Trophoblast cell (in vitro differentiated cells and primary cell): ENCODE measurements around the gene VPS8.

Source experiments
- DNase-seq, 2 donors: peaks; one replicate each; pipeline ENCODE4 v3.0.0-alpha.2; 2016
- H2AFZ ChIP-seq: 2 replicates; pipeline ENCODE4 v1.6.1; 2013; ENCODE audit warnings: low read length, moderate library complexity, mild to moderate bottlenecking; ENCODE audit not compliant: insufficient read depth, poor library complexity
- H2AK5ac ChIP-seq: 2 replicates; pipeline ENCODE4 v1.6.1; 2013; ENCODE audit warnings: mild to moderate bottlenecking, low read length
- H2BK120ac ChIP-seq: 2 replicates; pipeline ENCODE4 v1.6.1; 2013; ENCODE audit warnings: low read length, mild to moderate bottlenecking, moderate library complexity; ENCODE audit not compliant: insufficient read depth, poor library complexity
- H2BK12ac ChIP-seq: 2 replicates; pipeline ENCODE4 v1.6.1; 2013; ENCODE audit warnings: mild to moderate bottlenecking, low read length, moderate library complexity
- H2BK5ac ChIP-seq: 2 replicates; pipeline ENCODE4 v1.6.1; 2013; ENCODE audit warnings: low read length, low read depth, moderate library complexity, mild to moderate bottlenecking; ENCODE audit not compliant: poor library complexity
- H3K14ac ChIP-seq: 2 replicates; pipeline ENCODE4 v1.6.1; 2013; ENCODE audit warnings: mild to moderate bottlenecking, low read length
- H3K18ac ChIP-seq: 2 replicates; pipeline ENCODE4 v1.6.1; 2013; ENCODE audit warnings: mild to moderate bottlenecking, low read length
- H3K23ac ChIP-seq: 2 replicates; pipeline ENCODE4 v1.6.1; 2013; ENCODE audit warnings: low read length
- H3K27ac ChIP-seq: 2 replicates; pipeline ENCODE4 v1.5.1; 2013; ENCODE audit warnings: low read depth, mild to moderate bottlenecking, inconsistent platforms, low read length, moderate library complexity
- H3K27me3 ChIP-seq: 2 replicates; pipeline ENCODE4 v1.6.1; 2013; ENCODE audit warnings: inconsistent platforms, mild to moderate bottlenecking, low read length, moderate library complexity; ENCODE audit not compliant: insufficient read depth
- H3K36me3 ChIP-seq, 2 experiments: 1 replicate in 1 of 2; 2 replicates in 1 of 2; pipeline ENCODE4 v1.6.1; 2013; ENCODE audit warnings: low read length in 2 of 2, mild to moderate bottlenecking in 2 of 2, moderate library complexity in 1 of 2; ENCODE audit not compliant: insufficient read depth in 2 of 2, control insufficient read depth in 1 of 2
- H3K4ac ChIP-seq: 2 replicates; pipeline ENCODE4 v1.6.1; 2013; ENCODE audit warnings: low read depth, mild to moderate bottlenecking, low read length, moderate library complexity
- H3K4me1 ChIP-seq, 2 experiments: 1 replicate in 1 of 2; 2 replicates in 1 of 2; pipeline ENCODE4 v1.6.1; 2013; ENCODE audit warnings: low read length in 2 of 2, mild to moderate bottlenecking in 2 of 2, moderate library complexity in 1 of 2; ENCODE audit not compliant: insufficient read depth in 2 of 2, control insufficient read depth in 1 of 2
- H3K4me2 ChIP-seq: 2 replicates; pipeline ENCODE4 v1.6.1; 2013; ENCODE audit warnings: inconsistent platforms, mild to moderate bottlenecking, low read length, moderate library complexity
- H3K4me3 ChIP-seq: 2 replicates; pipeline ENCODE4 v1.5.1; 2013; ENCODE audit warnings: mild to moderate bottlenecking, low read depth, low read length, inconsistent platforms
- H3K79me1 ChIP-seq: one replicate; pipeline ENCODE4 v1.6.1; 2013; ENCODE audit warnings: low read length
- H3K79me2 ChIP-seq: 2 replicates; pipeline ENCODE4 v1.6.1; 2013; ENCODE audit warnings: low read length, mild to moderate bottlenecking; ENCODE audit not compliant: control insufficient read depth, insufficient read depth, poor library complexity
- H3K9ac ChIP-seq: 2 replicates; pipeline ENCODE4 v1.6.1; 2013; ENCODE audit warnings: mild to moderate bottlenecking, low read length
- H3K9me3 ChIP-seq: 2 replicates; pipeline ENCODE4 v1.6.1; 2013; ENCODE audit warnings: low read depth, mild to moderate bottlenecking, control low read depth, inconsistent platforms, low read length; ENCODE audit not compliant: insufficient read depth
- H4K12ac ChIP-seq: 2 replicates; pipeline ENCODE4 v1.6.1; 2013; ENCODE audit warnings: low read depth, mild to moderate bottlenecking, low read length, moderate library complexity
- H4K8ac ChIP-seq: 2 replicates; pipeline ENCODE4 v1.6.1; 2013; ENCODE audit warnings: low read depth, mild to moderate bottlenecking, low read length, moderate library complexity
- H4K91ac ChIP-seq: one replicate; pipeline ENCODE4 v1.6.1; 2013; ENCODE audit warnings: low read depth, mild to moderate bottlenecking, low read length, moderate library complexity
- WGBS: extraction: QIAGEN DNeasy Blood & Tissue Kit; methylation state at CpG from one replicate; pipeline ENCODE4 v1.1.7; 2013; ENCODE audit warnings: missing lambda C conversion rate; ENCODE audit not compliant: insufficient read length, insufficient coverage; ENCODE audit errors: extremely low coverage; 5-methylcytosine and 5-hydroxymethylcytosine counted together

The VPS8 gene

DNA sequence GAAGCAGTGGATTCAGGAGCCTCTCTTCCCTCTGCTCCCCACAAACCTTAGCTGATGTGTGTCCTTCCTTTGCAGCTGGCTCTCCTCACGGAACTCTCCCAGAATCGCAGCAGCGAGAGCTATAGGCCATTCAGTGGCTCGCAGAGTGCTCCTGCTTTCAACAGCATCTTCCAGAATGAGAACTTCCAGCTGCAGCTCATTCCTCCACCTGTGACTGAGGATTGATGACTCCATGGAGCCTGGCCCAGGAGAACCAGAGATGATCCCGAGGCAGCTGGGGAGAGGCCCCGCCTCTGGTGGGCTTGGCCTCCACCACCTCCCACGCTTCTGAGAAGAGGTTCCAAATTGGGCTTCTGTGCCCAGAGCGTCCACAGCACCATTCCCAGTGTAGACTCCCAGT is 239.8 kb downstream of the VPS8 start:
- no peak for DNase-seq
- Histone ChIP-seq H3K23ac (no peak overlapping the region), H4K8ac (no peak overlapping the region), H2BK5ac (no peak overlapping the region), H3K27me3 (no peaks in the 10 kb centered on the region), H3K4me2 (no peak overlapping the region), H4K91ac (no peak overlapping the region), H3K79me1 (no peaks in the 10 kb centered on the region), H2BK120ac (no peak overlapping the region), H3K9ac (no peak overlapping the region), H3K79me2 (no peaks in the 10 kb centered on the region), H2BK12ac (no peak overlapping the region), H2AK5ac (no peak overlapping the region), H4K12ac (no peak overlapping the region), H2AFZ (no peak overlapping the region), H3K4me3 (no peak overlapping the region), H3K4ac (no peak overlapping the region), H3K14ac (no peak overlapping the region), H3K18ac (no peak overlapping the region), H3K4me1 (no peaks in the 10 kb centered on the region), H3K27ac (no peak overlapping the region), H3K9me3 (no peaks in the 10 kb centered on the region), H3K36me3 (peaks cover 6 to 19% of the 10 kb centered on the region in 2 experiments)
- no CpG with 5 or more reads among the region's 8 CpGs for WGBS

DNA sequence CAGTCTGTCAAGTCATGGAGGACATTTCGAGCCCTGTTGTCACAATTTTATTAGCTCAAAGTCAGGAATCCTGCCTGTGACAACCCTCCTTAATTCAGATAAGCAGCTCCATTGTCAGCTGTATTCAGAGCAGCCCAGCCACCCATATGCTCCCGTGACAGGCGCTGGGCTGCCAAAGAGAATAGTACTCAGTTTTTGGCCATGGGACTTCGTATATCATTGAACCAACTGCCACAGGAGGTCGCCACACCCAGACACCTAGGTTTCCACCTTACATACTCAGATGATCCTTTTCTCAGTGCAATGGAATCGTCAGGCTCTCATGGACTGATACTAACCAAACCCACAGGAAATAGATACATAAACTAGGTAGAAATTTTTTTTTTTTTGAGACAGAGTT is 240.7 kb downstream of the VPS8 start:
- H3K18ac ChIP-seq: no peak overlapping the region
- no peaks in the 10 kb centered on the region for H3K79me1 ChIP-seq
- H3K4me2 ChIP-seq: no peak overlapping the region
- no peak overlapping the region for H4K12ac ChIP-seq
- no peak overlapping the region for H3K23ac ChIP-seq
- H3K14ac ChIP-seq: no peak overlapping the region
- H2AFZ ChIP-seq: no peak overlapping the region
- no peak overlapping the region for H3K4me3 ChIP-seq
- no CpG with 5 or more reads among the region's 6 CpGs for WGBS
- no peak overlapping the region for H3K9ac ChIP-seq
- H2BK12ac ChIP-seq: no peak overlapping the region
- H2BK120ac ChIP-seq: no peak overlapping the region
- H4K8ac ChIP-seq: no peak overlapping the region
- DNase-seq: no peak
- no peak overlapping the region for H2AK5ac ChIP-seq
- H3K4ac ChIP-seq: no peak overlapping the region
- no peak overlapping the region for H2BK5ac ChIP-seq
- H3K36me3 ChIP-seq: peaks cover 8 to 19% of the 10 kb centered on the region in 2 experiments
- H3K27me3 ChIP-seq: no peaks in the 10 kb centered on the region
- no peak overlapping the region for H3K27ac ChIP-seq
- H3K9me3 ChIP-seq: peaks cover 4% of the 10 kb centered on the region
- H4K91ac ChIP-seq: no peak overlapping the region
- no peaks in the 10 kb centered on the region for H3K79me2 ChIP-seq
- no peaks in the 10 kb centered on the region for H3K4me1 ChIP-seq

DNA sequence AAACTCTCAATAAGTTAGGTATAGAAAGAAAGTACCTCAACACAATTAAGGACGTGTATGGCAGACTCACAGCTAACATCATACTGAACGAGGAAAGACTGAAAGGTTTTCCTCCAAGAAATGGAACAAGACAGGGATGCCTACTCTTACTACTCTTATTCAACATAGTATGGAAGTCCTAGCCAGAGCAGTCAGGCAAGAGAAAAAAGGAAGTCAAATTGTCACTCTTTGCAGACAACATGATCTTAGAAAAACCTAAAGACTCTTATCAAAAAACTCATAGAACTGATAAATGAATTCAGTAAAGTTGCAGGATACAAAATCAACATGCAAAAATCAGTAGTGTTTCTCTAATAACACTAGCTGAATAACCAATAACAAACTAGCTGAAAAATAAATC is 244.9 kb downstream of the VPS8 start:
- H3K9me3 ChIP-seq: peaks cover 7% of the 10 kb centered on the region
- no peak overlapping the region for H3K4me3 ChIP-seq
- H3K36me3 ChIP-seq: peaks cover 3 to 5% of the 10 kb centered on the region in 2 experiments
- no peaks in the 10 kb centered on the region for H3K79me1 ChIP-seq
- H3K27me3 ChIP-seq: no peaks in the 10 kb centered on the region
- H4K12ac ChIP-seq: no peak overlapping the region
- H2BK5ac ChIP-seq: no peak overlapping the region
- no peak overlapping the region for H4K8ac ChIP-seq
- H3K79me2 ChIP-seq: no peaks in the 10 kb centered on the region
- H2BK12ac ChIP-seq: no peak overlapping the region
- H2AK5ac ChIP-seq: no peak overlapping the region
- no peak overlapping the region for H2AFZ ChIP-seq
- H3K27ac ChIP-seq: no peak overlapping the region
- no peak overlapping the region for H4K91ac ChIP-seq
- WGBS: no CpG with 5 or more reads among the region's 2 CpGs
- no peak overlapping the region for H3K14ac ChIP-seq
- H3K4me1 ChIP-seq: no peaks in the 10 kb centered on the region
- no peak overlapping the region for H3K23ac ChIP-seq
- no peak overlapping the region for H3K4me2 ChIP-seq
- no peak overlapping the region for H3K18ac ChIP-seq
- H3K4ac ChIP-seq: no peak overlapping the region
- no peak overlapping the region for H2BK120ac ChIP-seq
- H3K9ac ChIP-seq: no peak overlapping the region
- no peak for DNase-seq

DNA sequence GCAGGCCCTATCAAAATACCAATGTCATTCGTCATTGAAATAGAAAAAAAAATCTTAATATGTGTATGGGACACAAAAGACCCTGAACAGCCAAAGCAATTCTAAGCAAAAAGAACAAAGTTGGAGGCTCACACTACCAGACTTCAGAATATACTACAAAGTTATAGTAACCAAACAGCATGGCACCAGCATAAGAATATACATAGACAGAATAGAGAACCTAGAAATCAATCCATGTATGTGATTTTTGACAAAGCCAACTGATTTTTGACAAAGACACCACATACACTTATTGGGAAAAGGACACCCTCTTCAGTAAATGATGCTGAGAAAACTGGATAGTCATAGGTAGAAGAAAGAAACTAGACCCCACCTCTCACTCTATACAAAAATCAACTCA is 245.9 kb downstream of the VPS8 start:
- Histone ChIP-seq H3K9me3 (peaks cover 7% of the 10 kb centered on the region), H2AFZ (no peak overlapping the region), H4K8ac (no peak overlapping the region), H3K27ac (no peak overlapping the region), H2BK5ac (no peak overlapping the region), H4K12ac (no peak overlapping the region), H2BK120ac (no peak overlapping the region), H3K18ac (no peak overlapping the region), H3K79me1 (no peaks in the 10 kb centered on the region), H2BK12ac (no peak overlapping the region), H3K36me3 (peaks cover 0 to 2% of the 10 kb centered on the region in 2 experiments), H3K79me2 (no peaks in the 10 kb centered on the region), H3K27me3 (no peaks in the 10 kb centered on the region), H3K4me3 (no peak overlapping the region), H3K4ac (no peak overlapping the region), H3K9ac (no peak overlapping the region), H2AK5ac (no peak overlapping the region), H3K23ac (no peak overlapping the region), H3K14ac (no peak overlapping the region), H4K91ac (no peak overlapping the region), H3K4me1 (no peaks in the 10 kb centered on the region), H3K4me2 (no peak overlapping the region)
- no CpG with 5 or more reads among the region's 1 CpG for WGBS
- no peak for DNase-seq
